ENCODE measurements around the gene NANS. TPM values are rescaled to one million over a fixed set of nuclear protein-coding genes. Genes with fewer than 3 reads are reported as not detected.
"Not testable (repeated sequence)": the region's sequence is repeated elsewhere in the genome, so short reads cannot be mapped to it uniquely, and the experiment has no call there.

NANS gene
- total and polyA plus RNA-seq, 12 donors, result 20.0 to 141 (median 30.9) TPM

GRCh38 chr9:98070704-98071103, 14.2 kb downstream of the NANS start:
- Histone ChIP-seq H3K27ac (no peak overlapping the region), H3K4me3 (no peak overlapping the region), H3K9me3 (no peaks in the 10 kb centered on the region), H3K36me3 (peaks cover 0 to 43% (median 0%) of the 10 kb centered on the region in 9 donors), H3K27me3 (no peaks in the 10 kb centered on the region), H3K4me1 (peaks cover 0 to 19% (median 9%) of the 10 kb centered on the region in 9 donors)
- 96% methylated on average over 7 of the region's 7 CpGs for WGBS, 2 donors
- no peak for TF ChIP-seq CTCF (IDR thresholded peaks at IDR 0.05)
- DNase-seq, result no peak
- intact Hi-C loops (cut with DNase I), result loop anchor here in 8 of 10 donors (5.0 to 10.0 kb wide), 5 partner anchors 124 to 194 kb away; partner anchors contain the start of genes CORO2A (in 1 of the 8) and TBC1D2 (in 1 of the 8)
- no peak for ATAC-seq

GRCh38 chr9:98071737-98072136, 15.2 kb downstream of the NANS start:
- no peak overlapping the region for H3K27ac ChIP-seq
- H3K36me3 ChIP-seq, result peaks cover 0 to 36% (median 0%) of the 10 kb centered on the region in 9 donors
- peaks cover 0 to 24% (median 9%) of the 10 kb centered on the region in 9 donors for H3K4me1 ChIP-seq
- TF ChIP-seq CTCF (IDR thresholded peaks at IDR 0.05), result no peak
- 90% methylated on average over 9 of the region's 9 CpGs for WGBS, 2 donors
- no peaks in the 10 kb centered on the region for H3K9me3 ChIP-seq
- no peak for ATAC-seq
- no peak for DNase-seq
- no peaks in the 10 kb centered on the region for H3K27me3 ChIP-seq
- H3K4me3 ChIP-seq, result no peak overlapping the region
- intact Hi-C loops (cut with DNase I), result loop anchor here in 8 of 10 donors (5.0 to 10.0 kb wide), 5 partner anchors 123 to 193 kb away; partner anchors contain the start of genes CORO2A (in 1 of the 8) and TBC1D2 (in 1 of the 8)

- Histone ChIP-seq H3K27ac (peak overlapping the region in 1 of 10 donors; percentile 76), H3K36me3 (peaks cover 0 to 44% (median 6%) of the 10 kb centered on the region in 9 donors), H3K9me3 (no peaks in the 10 kb centered on the region), H3K4me3 (no peak overlapping the region), H3K4me1 (peaks cover 0 to 24% (median 9%) of the 10 kb centered on the region in 9 donors), H3K27me3 (no peaks in the 10 kb centered on the region)
- ATAC-seq (peak in 6 of 8 donors; percentile 24 to 71 (median 62)), DNase-seq (peak; percentile 38 to 59)
- intact Hi-C loops (cut with DNase I), result loop anchor here in 9 of 10 donors (2.0 to 10.0 kb wide), 6 partner anchors 120 to 190 kb away; partner anchors contain the start of genes CORO2A (in 1 of the 9) and TBC1D2 (in 1 of the 9)
- peak; percentile 79 to 97 (median 94) for TF ChIP-seq CTCF (IDR thresholded peaks at IDR 0.05)
- WGBS, 2 donors, result 36 to 39% methylated on average over 13 of the region's 13 CpGs
Measured at GRCh38 chr9:98074115-98074990, 17.8 kb downstream of the NANS start.

- Histone ChIP-seq H3K4me3 (no peak overlapping the region), H3K27me3 (no peaks in the 10 kb centered on the region), H3K27ac (peak overlapping the region in 1 of 10 donors; percentile 76), H3K36me3 (peaks cover 0 to 52% (median 9%) of the 10 kb centered on the region in 9 donors), H3K9me3 (no peaks in the 10 kb centered on the region), H3K4me1 (peaks cover 0 to 24% (median 9%) of the 10 kb centered on the region in 9 donors)
- 49 to 57% methylated on average over 6 of the region's 6 CpGs for WGBS, 2 donors
- ATAC-seq (peak in 6 of 8 donors; percentile 42 to 66 (median 49)), DNase-seq (no peak)
- TF ChIP-seq CTCF (IDR thresholded peaks at IDR 0.05), result no peak
- intact Hi-C loops (cut with DNase I), result loop anchor here in 6 of 10 donors (2.0 to 10.0 kb wide), 5 partner anchors 119 to 189 kb away; partner anchors contain the start of gene CORO2A (in 1 of the 6)
Measured at GRCh38 chr9:98075332-98075805, 18.8 kb downstream of the NANS start.

- peak overlapping the region in 1 of 10 donors; percentile 76 for H3K27ac ChIP-seq
- not testable (repeated sequence) for H3K27me3 ChIP-seq, DNase-seq, H3K4me3 ChIP-seq, H3K9me3 ChIP-seq, ATAC-seq
- H3K4me1 ChIP-seq, result peaks cover 0 to 32% (median 9%) of the 10 kb centered on the region in 9 donors
- intact Hi-C loops (cut with DNase I), result loop anchor here in 5 of 10 donors (5.0 to 10.0 kb wide), 4 partner anchors 118 to 188 kb away; partner anchors contain the start of gene CORO2A (in 1 of the 5)
- WGBS, 2 donors, result 88 to 91% methylated on average over 8 of the region's 8 CpGs
- peaks cover 0 to 54% (median 11%) of the 10 kb centered on the region in 9 donors for H3K36me3 ChIP-seq
Measured at GRCh38 chr9:98076514-98076890, 20.0 kb downstream of the NANS start.

Measured in heart right ventricle (tissue), 16 donors.